ENCODE results near the gene OTC. TPM values are rescaled to one million over a fixed set of nuclear protein-coding genes. Genes with fewer than 3 reads are reported as not detected.

Gene OTC
- total RNA-seq, 2 donors from 2014 or later = 1.8 to 3.6 TPM

Small RNAs within 50 kb of the gene (small RNA-seq; reads per million reads assigned to genes)
- gene RF00322 = not detected

Other genes starting within 250 kb of the OTC start
- 10 to 100 TPM; 42.5 to 78.4 TPM for gene SRPX, start 131.7 kb upstream of the OTC start, total RNA-seq
- gene RPGR, start 25.1 kb upstream of the OTC start, total RNA-seq = 10 to 100 TPM; 14.8 to 21.1 TPM
- 10 to 100 TPM in 1 of 2 donors, 1 to 10 TPM in 1; 8.6 to 18.8 TPM for gene TSPAN7, start 208.9 kb downstream of the OTC start, total RNA-seq

All from body of pancreas (tissue), 2 donors.